Dedifferentiated amniotic fluid mesenchymal stem cell (primary cell): ENCODE data around the gene ACADVL.
"Not testable (repeated sequence)": the region's sequence is repeated elsewhere in the genome, so short reads cannot be mapped to it uniquely, and the experiment has no call there.

Source experiments
- DNase-seq: peaks from one replicate; pipeline ENCODE4 v3.0.0-alpha.2; 2016; ENCODE audit errors: extremely low spot score

ACADVL gene

GRCh38 chr17:7235693-7236665 lies 16.2 kb downstream of the ACADVL start:
- DNase-seq, result no peak

DNA sequence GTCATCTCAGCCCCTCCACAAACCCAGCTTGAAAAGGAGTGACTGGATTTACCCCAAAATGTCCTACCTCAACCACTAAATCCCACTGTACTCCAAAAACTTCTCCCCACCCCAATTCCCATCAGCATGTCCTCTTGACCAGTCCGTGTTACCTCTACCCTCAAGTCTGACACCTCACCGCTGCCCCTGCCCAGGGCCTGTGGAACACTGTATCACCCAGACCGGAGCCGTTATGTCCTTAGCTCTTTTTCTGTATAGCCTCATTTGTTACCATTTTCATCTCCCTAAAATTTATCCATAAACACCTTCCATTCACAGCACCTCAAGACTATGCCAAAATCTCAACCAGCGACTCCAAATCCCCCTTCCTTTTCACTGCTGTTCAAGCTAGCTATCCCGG lies 17.1 kb downstream of the ACADVL start:
- DNase-seq, result no peak

GRCh38 chr17:7237266-7237760 lies 17.6 kb downstream of the ACADVL start:
- no peak for DNase-seq

DNA sequence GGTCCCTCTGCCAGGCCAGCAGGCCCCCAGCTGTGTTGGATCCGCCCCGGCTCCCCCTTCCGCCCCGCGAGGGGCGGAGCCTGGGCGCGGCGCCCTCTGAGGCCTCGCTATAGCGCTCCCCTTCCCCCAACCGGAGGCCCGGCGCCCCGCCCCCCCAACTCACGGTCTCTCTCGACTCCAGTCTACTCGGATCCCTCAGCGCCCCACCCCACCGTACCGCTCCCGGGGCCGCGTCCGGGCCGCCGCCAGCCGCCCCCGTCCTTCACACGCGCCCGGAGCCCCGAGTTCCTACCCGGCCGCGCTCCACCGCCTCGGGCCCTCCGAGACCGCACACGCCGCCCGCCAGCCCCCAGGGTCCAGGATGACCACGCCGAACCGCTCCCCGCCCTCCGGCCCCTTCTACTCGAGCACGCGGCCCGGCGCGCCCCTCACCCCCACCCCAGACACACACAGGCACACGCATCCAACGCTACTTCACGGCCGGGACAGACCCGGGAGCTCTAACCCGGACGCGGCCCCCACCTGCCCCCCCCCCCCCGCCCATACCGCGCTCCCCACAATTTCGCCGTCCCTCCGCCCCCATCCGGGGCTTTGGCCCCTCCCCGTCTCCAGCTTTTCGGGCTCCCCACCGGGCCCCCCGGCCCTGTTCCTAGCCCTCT lies 18.2 kb downstream of the ACADVL start:
- DNase-seq, result peak; percentile 19

DNA sequence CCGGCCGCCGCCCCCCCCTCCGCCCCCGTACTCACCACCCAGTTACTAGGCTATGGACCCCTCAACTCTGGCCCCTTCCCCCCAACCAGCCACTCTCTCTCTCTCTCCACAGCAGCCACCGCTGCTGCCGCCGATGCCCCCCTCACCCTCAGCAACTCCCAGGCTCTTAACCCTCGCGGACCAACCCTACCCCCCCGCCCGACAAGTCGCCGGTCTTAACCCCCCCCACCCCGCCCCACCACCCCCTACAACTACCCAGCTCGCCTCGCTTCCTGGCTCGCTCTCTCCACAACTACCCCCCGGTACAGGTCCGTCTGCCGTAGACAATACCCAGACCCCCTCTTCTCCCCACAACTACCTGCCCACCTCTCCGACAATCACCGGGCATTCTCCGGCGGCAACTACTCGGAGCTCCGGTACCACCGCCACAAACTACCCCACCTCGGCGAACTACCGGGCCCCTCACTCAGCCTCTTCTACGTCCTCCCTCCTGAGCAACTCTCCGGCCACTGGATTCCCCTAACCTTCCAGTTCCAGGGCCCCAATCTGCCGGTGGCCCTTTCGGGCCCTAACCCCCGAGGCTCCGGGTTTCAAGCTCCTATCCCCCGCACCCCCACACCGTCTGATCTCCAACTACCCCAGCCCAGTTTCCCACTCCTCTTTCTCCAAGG lies 18.8 kb downstream of the ACADVL start:
- no peak for DNase-seq

DNA sequence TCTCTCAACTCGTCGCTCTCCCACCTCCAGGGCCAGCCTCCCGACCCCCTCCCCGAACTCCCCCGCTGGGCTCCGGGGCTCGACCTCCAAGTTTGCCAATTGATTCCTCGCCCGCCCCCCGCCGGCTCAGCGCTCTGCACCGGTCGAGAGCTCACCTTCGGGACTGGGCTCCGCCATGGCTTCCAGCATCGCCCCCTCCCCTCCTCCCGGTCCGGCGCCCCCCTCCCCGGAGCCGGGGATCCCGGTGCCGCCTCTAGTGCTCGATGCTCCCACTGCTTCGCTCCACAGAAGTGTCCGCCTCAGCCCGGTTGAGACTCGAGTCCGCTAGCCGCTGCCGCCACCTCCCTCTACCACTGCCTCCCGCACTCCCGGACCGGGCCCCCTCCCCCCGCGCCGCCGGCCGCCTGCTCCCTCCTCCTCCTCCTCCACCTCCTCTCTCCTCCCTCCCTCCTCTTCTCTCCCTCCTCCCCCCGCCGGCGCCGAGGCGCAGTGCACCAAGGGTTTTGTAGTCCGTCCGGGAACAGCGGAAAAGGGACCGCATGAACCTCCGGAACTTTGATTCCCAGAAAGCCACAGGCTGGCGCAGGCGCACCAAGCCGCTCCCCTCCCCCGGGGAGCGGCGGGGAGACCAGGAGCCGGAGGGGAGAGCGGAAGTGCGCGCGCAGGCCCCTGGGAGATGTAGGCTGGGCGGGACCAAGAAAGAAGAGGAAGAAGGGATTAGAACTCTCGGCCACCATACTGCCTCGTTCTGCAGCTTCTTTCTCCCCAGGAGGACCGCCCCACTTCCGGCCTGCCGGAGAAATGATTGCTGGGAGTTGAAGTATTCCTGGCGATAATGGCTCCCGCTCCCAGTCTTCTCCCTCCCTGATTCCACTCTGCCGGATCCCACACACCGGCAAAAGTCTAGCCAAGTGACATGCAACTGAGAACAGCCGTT lies 19.6 kb downstream of the ACADVL start, which contains the start of gene PHF23:
Gene PHF23 (minus strand): TSS at position 367 of the 937 bp plus-strand sequence. CDS start 178 bp downstream, at position 189.
- DNase-seq, result peak; percentile 99

DNA sequence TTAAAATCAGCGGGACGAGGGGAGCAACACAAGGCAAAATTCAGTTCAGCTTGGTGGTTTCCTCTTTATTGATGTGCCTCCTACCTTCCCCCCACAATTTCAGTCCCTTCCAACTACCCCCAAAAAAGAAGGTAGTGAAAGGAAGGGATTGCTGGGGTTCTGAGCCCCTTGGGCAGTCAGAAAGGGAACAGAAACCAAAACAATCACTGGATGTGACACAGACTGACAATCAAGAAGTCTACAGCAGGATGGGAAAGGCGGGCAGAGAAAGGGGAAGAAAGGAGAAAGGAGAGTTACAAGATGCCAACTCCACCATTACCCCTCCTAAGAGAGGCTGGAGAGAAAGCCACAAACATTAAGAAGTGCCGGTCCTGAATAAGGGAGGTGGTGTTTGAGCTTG lies 20.6 kb downstream of the ACADVL start:
- no peak for DNase-seq

DNA sequence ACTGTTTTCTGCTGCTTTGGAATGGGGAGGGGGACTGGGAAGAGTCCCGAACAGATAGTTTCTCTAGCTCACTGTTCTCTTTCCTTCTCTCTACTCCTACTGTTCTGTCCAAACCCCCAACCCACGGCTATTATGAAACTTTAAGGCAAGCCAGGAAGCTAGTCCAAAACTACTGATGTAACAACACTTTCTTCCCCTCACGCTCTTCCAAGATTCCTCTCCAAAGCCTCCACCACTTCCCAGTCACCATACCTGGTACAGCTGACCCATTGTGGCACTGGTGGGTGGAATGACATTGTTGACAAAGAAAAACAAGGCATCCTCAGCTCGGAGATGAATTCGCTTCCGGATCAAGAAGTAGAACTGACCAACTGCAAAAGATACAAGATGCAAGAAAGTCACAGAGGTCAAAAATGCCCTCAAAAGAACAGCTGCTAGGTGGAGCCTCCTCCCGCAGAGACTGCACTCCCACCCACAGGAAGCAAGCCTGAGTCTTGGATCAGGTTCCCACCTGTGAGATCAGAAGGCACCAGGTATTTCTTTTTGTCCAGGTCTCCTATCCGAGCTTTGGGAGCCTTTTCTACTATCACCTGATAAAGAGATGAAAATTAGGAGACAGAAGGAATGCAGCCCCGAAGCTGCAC lies 21.5 kb downstream of the ACADVL start:
- no peak for DNase-seq

DNA sequence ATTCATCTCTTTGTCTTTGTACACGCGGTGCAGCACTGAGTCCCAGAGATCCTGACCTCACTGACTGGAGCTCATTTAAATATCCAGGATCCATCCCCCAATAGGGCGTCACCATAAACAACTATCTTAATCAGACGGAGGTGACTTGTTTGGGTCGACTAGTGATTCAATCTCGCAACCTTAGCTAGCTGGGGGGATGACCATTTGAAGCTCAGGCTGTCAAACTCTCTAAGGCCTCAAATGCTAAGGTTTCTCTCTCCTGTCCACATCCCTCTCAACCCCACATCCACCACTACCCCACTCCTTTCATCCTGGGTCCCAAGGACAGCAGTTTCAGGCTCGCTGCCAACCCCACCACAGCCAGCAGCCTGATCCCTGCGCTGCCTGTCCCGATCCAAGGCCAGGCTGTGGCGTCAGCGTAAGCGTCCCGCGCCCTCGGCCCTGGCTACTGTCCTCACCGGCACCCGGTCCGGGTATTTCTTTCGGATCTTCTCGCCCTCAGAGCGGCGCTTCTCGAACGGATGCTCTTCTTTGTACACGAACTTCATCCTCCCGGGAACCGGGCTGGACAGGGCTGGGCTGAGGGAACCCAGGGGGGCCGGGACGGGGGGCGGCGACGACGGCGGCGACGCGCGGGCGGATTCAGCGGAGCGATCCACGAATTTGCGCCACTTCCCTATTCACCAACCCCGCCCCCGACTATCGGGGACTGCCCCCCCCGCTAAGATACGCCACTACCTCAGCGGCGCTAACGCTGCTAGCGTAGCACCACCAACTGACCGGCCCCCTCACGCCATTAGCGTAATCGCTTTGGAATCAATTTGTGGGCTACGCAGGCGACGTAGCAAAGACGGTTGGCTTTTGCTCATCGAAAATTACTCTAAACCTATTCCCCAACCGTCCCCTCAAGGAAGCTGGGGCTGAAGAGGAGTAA lies 22.3 kb downstream of the ACADVL start, which contains the start of gene GABARAP:
Gene GABARAP (minus strand): TSS at position 667 of the 934 bp plus-strand sequence. CDS start 119 bp downstream, at position 548.
- peak; percentile 86 for DNase-seq

DNA sequence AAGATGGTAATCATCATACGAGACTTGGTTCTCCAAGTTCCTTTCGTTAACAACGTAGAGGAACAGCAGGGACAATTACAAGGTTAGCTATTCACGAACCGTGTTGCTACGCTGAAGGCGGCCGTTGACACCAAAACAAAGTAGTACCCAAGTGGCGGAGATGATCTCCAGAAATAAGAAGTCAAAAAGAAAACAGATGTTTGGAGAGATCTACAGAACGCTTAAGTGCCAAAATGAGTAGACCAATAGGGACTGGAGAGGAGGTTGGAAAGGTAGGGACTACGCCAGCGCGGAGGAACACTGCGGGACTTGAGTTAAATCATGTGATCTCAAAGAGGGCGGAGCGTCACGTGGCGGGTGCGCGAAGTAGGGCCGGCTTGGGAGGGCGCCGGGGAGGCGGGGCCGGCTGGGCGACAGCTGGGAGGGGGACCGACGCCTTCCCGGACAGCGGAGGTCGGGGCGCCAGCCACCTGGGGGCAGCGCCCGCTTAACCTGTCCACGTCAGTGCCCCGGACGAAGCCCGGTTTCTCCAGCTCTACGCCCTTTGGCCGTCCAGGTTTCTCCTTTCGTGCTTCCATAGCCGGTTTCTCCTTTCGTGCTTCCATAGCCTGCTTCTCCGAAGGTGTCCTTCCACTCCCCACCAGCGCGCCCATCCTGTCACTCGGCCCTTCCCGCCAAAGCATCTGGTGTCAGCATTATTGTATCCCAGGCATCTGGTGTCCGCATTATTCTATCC lies 23.1 kb downstream of the ACADVL start:
- peak; percentile 96 for DNase-seq

- no peak for DNase-seq
Measured at GRCh38 chr17:7243453-7243729, 23.7 kb downstream of the ACADVL start.

DNA sequence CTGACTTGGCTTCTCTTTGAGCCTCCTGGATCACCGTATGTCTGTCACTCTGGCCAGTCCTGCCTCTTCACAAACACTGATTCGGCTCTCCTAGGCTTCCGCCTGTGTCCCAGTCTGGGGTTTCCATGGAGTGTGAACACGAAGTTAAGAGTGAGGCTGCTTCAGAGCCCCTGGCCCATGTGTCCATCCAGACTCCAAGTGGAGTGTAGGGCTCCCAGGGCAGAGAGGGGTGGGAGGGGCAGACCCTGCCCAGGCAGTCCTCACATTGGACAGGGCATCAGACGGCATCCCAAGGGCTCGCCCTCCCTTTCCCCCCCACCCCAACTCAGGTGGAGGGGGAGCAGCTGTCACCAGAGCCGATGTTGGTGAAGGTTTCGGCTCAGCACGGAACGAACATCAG lies 24.1 kb downstream of the ACADVL start:
- DNase-seq, result not testable (repeated sequence)

GRCh38 chr17:7246779-7247178 lies 27.0 kb downstream of the ACADVL start:
- DNase-seq, result no peak

DNA sequence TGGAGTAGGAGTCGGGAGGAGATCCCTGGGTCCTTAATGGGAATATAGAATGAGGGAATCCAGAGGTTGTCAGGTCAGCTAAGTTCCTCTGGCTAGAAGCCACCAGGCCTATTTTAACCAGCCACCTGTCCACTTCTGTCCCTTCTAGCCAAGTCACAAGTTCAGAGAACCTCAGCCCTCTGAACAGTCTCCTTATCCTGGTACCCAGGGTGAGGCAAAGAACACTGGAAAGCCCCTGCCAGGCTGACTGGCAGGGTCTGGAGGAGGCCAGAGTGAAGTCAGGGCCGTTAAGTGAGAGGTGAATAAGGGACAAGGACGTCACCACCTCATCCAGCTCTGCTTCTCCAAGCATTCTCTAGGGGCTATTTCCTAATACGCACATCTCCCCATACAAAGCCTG lies 29.1 kb downstream of the ACADVL start:
- no peak for DNase-seq

DNA sequence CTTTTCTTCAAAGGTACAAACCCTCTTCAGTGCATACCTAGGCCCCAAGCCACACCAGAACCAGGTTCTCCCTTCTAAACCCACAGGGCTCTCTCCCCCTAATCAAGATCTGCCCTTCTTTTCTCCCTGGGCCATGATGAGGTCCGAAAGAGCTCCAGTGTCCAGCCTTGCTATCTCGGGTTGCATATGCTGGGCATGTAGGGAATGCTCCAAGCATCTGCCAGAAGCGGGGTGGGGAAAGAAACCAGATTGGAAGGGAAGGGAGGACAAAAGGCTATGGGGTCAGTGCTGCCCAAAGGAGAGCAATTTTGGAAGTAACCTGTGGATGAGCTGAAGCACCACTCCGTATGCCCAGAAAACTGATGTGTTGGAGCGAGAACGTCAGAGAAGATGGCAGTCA lies 29.5 kb downstream of the ACADVL start:
- DNase-seq, result no peak

DNA sequence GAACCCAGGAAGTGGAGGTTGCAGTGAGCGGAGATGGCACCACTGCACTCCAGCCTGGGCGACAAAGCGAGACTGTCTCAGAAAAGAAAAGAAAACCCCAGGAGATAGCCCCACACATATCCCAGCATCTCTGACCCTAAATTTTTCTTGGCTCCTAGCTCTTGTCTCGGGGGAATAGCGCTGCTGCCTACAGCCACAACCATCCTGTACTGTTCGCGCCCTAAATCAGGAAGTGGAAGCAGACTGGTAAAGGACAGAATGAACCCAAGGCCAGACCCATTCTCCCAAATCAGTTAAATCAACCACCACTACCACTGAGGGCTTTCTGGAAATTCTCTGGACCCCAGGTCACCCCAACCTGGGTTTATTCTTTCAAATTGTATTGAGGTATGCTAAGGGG lies 30.1 kb downstream of the ACADVL start:
- DNase-seq, result no peak

GRCh38 chr17:7250695-7251627 lies 31.2 kb downstream of the ACADVL start:
- no peak for DNase-seq
